Esophagus (tissue), 2 donors: ENCODE data around the gene CCNQ. TPM values are rescaled to one million over a fixed set of nuclear protein-coding genes. Genes with fewer than 3 reads are reported as not detected.

ENCODE experiments used
- H3K27ac ChIP-seq, 2 donors: one replicate each; pipeline ENCODE4 v1.5.1; 2013; ENCODE audit warnings: low read depth in 2 of 2, mild to moderate bottlenecking in 2 of 2, inconsistent platforms in 1 of 2, low read length in 1 of 2, moderate library complexity in 1 of 2
- H3K27me3 ChIP-seq, 2 donors: one replicate each; pipeline ENCODE4 v1.6.1; 2013; ENCODE audit warnings: low read length in 2 of 2, control low read depth in 1 of 2, mild to moderate bottlenecking in 1 of 2; ENCODE audit not compliant: insufficient read depth in 2 of 2, control insufficient read depth in 1 of 2
- H3K36me3 ChIP-seq, 2 donors: one replicate each; pipeline ENCODE4 v1.6.1; 2013; ENCODE audit warnings: low read length in 1 of 2; ENCODE audit not compliant: control insufficient read depth in 2 of 2, insufficient read depth in 2 of 2
- H3K4me1 ChIP-seq, 2 donors: one replicate each; pipeline ENCODE4 v1.6.1; 2013; ENCODE audit warnings: low read length in 1 of 2; ENCODE audit not compliant: control insufficient read depth in 2 of 2, insufficient read depth in 2 of 2
- H3K4me3 ChIP-seq, 2 donors: one replicate each; pipeline ENCODE4 v1.5.1; 2013; ENCODE audit warnings: low read length in 2 of 2, mild to moderate bottlenecking in 2 of 2, low read depth in 1 of 2, moderate library complexity in 1 of 2
- H3K9me3 ChIP-seq, 2 donors: one replicate each; pipeline ENCODE4 v1.6.1; 2013; ENCODE audit warnings: mild to moderate bottlenecking in 2 of 2, low read depth in 1 of 2, low read length in 1 of 2, moderate library complexity in 1 of 2; ENCODE audit not compliant: control insufficient read depth in 2 of 2, insufficient read depth in 1 of 2
- WGBS, 2 donors: extraction: QIAGEN DNeasy Blood & Tissue Kit; methylation state at CpG; one replicate each; pipeline ENCODE4 v1.1.7; 2013; 5-methylcytosine and 5-hydroxymethylcytosine counted together
- polyA plus RNA-seq, 2 donors: library from polyadenylated mRNA; stranded (reverse); fragments of 200-250 nt; gene quantifications; one replicate each; pipeline ENCODE4 v1.2.3, GENCODE V29; 2013
- donor health status: healthy with polysubstance abuse.
- donor health status: Bipolar disorder and iron deficiency.

The CCNQ gene
- polyA plus RNA-seq, 2 donors = 20.1 to 24.7 TPM

- 78 to 85% methylated on average over 15 of the region's 15 CpGs for WGBS, 2 donors
- H3K27me3 ChIP-seq = no peaks in the 10 kb centered on the region
- H3K9me3 ChIP-seq = no peaks in the 10 kb centered on the region
- H3K36me3 ChIP-seq = no peaks in the 10 kb centered on the region
- H3K4me1 ChIP-seq = no peaks in the 10 kb centered on the region
- no peak overlapping the region for H3K27ac ChIP-seq
- H3K4me3 ChIP-seq = no peak overlapping the region
Measured at GRCh38 chrX:153624196-153625091, 25.5 kb upstream of the CCNQ start.

- WGBS, 2 donors = 73 to 81% methylated on average over 16 of the region's 16 CpGs
- Histone ChIP-seq H3K9me3 (no peaks in the 10 kb centered on the region), H3K27ac (no peak overlapping the region), H3K36me3 (no peaks in the 10 kb centered on the region), H3K27me3 (no peaks in the 10 kb centered on the region), H3K4me3 (no peak overlapping the region), H3K4me1 (no peaks in the 10 kb centered on the region)
Measured at GRCh38 chrX:153623310-153624029, 24.5 kb upstream of the CCNQ start.

DNA sequence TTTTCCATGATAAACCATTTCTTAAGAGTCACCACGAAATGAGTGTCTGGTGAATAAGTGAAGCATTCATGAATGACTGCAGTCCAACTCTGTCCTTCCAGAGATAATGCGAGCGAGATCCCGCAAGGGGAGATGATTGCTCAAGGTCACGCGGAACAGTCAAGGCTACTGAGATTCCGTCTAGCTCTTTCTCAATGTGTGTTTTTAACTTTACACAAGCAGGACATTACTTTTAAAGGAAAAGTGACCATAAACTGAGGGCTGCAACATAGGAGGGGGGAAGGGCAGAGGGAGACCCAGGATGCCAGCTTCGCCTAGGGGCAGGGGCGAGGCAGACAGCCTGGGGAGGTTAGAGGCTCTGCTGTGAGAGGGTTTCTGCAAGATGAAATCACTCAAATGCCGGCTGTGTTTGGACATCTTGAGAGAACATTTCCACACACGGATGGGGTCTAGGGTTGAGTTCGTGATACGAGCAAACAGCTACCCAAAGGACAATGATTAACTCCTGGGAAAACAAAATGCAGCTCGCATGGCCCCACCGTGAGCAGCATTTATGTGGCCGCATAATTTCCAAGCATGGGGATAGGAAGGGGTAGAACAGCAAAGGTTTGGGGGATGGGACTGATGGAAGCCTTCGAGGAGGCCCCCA, 23.8 kb upstream of the CCNQ start:
- H3K4me3 ChIP-seq = no peak overlapping the region
- no peak overlapping the region for H3K27ac ChIP-seq
- no peaks in the 10 kb centered on the region for H3K9me3 ChIP-seq
- no peaks in the 10 kb centered on the region for H3K36me3 ChIP-seq
- H3K27me3 ChIP-seq = peaks cover 0 to 4% of the 10 kb centered on the region in 2 donors
- 62 to 73% methylated on average over 17 of the region's 17 CpGs for WGBS, 2 donors
- H3K4me1 ChIP-seq = no peaks in the 10 kb centered on the region

DNA sequence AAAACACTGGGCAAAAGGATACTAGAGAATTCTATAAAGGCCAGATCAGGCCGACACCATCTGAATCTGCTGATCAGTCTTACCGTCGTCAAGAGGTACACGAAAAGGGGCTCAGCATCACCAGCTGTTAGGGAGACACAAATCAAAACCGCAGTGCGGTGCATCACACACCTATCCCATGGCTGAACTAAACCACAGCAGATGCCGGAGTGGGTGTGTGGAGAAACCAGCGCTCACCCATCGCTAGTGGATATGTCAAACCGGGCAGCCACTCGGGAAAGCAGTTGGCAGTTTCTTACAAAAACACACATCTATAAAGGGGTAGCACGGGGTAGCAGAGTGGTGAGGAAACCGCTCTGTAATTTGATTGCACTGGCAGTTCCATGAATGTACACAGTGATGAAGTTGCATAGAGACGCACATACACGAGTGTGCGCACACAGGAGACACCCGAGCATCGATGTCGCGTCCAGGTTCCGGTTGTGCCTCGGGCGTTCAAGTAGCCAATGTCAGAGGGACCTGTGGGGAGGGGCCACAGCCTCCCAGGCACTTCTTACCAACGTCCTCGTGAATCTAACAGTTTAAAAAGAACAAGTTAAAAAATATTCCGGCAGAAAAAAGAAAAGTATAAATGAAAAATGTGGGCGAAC, 23.1 kb upstream of the CCNQ start:
- Histone ChIP-seq H3K36me3 (no peaks in the 10 kb centered on the region), H3K9me3 (no peaks in the 10 kb centered on the region), H3K4me1 (no peaks in the 10 kb centered on the region), H3K27ac (no peak overlapping the region), H3K4me3 (no peak overlapping the region), H3K27me3 (peaks cover 0 to 4% of the 10 kb centered on the region in 2 donors)
- 89% methylated on average over 27 of the region's 27 CpGs for WGBS, 2 donors

- WGBS, 2 donors = 54 to 59% methylated on average over 5 of the region's 5 CpGs
- Histone ChIP-seq H3K27ac (no peak overlapping the region), H3K27me3 (peaks cover 0 to 4% of the 10 kb centered on the region in 2 donors), H3K4me1 (no peaks in the 10 kb centered on the region), H3K9me3 (no peaks in the 10 kb centered on the region), H3K4me3 (no peak overlapping the region), H3K36me3 (no peaks in the 10 kb centered on the region)
Measured at GRCh38 chrX:153620576-153620975, 21.6 kb upstream of the CCNQ start.

DNA sequence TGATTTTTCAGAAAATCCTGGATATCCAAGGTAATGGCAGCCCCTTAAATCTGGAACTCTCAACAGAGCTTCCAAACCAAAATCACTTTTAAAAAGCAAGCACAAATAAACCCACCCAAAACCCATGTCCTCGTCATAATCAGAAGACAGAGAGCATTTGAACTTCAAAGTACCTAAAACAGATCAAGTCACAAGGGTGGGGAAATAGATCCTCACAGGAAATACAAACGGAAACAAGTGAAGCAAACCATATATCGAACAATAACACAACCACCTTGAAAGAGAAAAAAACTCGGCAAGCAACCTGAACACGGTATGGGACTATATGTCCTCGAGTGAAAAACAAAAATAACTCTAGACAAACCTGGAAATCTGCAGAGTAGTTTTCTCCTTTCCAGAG, 15.9 kb upstream of the CCNQ start:
- Histone ChIP-seq H3K27me3 (peaks cover 0 to 4% of the 10 kb centered on the region in 2 donors), H3K27ac (no peak overlapping the region), H3K9me3 (no peaks in the 10 kb centered on the region), H3K4me1 (no peaks in the 10 kb centered on the region), H3K4me3 (no peak overlapping the region), H3K36me3 (no peaks in the 10 kb centered on the region)
- WGBS, 2 donors = 68 to 75% methylated on average over 6 of the region's 6 CpGs

GRCh38 chrX:153612413-153612812, 13.5 kb upstream of the CCNQ start:
- peaks cover 0 to 2% of the 10 kb centered on the region in 2 donors for H3K4me1 ChIP-seq
- H3K36me3 ChIP-seq = no peaks in the 10 kb centered on the region
- WGBS, 2 donors = 77 to 85% methylated on average over 10 of the region's 10 CpGs
- H3K9me3 ChIP-seq = no peaks in the 10 kb centered on the region
- no peak overlapping the region for H3K4me3 ChIP-seq
- no peak overlapping the region for H3K27ac ChIP-seq
- no peaks in the 10 kb centered on the region for H3K27me3 ChIP-seq

DNA sequence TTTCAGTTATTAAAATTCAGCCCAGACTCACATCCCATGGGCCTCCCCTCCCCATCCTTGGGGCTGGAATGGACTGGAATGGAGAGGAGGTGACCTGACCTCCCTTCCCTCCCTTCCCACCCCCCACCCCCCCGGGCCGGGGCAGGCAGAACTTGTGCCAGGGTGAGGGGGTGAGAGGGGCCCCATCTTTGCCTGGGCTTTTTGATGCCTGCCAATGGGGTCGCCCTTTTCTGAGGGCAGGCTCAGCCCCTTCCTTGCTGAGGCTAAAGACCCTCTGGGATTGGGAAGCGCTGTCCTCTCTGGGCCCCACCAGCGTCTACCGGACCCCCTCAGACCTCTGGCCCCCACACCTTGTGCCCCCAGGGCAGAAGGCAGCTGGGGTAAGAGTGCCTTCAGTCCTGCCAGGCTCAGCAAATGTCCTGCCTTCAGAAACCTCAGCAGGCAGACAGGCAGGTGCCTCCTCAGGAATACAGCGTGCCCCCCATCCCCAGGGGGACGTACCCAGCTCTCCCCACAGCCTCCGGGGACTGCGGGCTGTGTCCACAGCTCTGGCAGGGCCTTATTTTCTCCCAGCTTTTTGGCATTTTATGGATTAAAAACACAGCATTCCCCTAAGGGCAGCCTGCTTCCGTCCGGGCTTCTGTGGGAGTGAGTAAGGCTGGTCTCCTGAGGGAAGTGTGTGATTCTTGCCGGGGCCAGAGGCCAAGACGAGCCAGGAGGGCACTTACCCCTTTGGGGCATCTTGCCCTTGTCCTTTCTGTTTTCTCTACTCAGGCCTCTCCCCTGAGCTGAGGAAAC, 12.6 kb upstream of the CCNQ start:
- Histone ChIP-seq H3K27ac (no peak overlapping the region), H3K27me3 (no peaks in the 10 kb centered on the region), H3K9me3 (peaks cover 0 to 2% of the 10 kb centered on the region in 2 donors), H3K4me1 (peaks cover 0 to 2% of the 10 kb centered on the region in 2 donors), H3K4me3 (no peak overlapping the region), H3K36me3 (no peaks in the 10 kb centered on the region)
- 70 to 76% methylated on average over 14 of the region's 14 CpGs for WGBS, 2 donors
